H9 (cell line): ENCODE results near the gene SULF2. TPM values are rescaled to one million over a fixed set of nuclear protein-coding genes. Genes with fewer than 3 reads are reported as not detected.

ENCODE experiments used
- DNase-seq: peaks from one replicate; pipeline ENCODE4 v3.0.0-alpha.2; 2017
- H2AFZ ChIP-seq: one replicate; pipeline ENCODE4 v1.6.1; 2013; ENCODE audit warnings: mild to moderate bottlenecking, low read length, control low read depth, moderate library complexity
- H2AK5ac ChIP-seq: 2 replicates; pipeline ENCODE4 v1.6.1; 2013; ENCODE audit warnings: low read length, control low read depth, mixed read lengths; ENCODE audit not compliant: insufficient read length
- H2BK120ac ChIP-seq: one replicate; pipeline ENCODE4 v1.6.1; 2013; ENCODE audit warnings: low read depth, mild to moderate bottlenecking, low read length, control low read depth, inconsistent platforms; ENCODE audit not compliant: poor library complexity, severe bottlenecking
- H2BK12ac ChIP-seq: 2 replicates; pipeline ENCODE4 v1.6.1; 2013; ENCODE audit warnings: low read length, control low read depth, mixed read lengths, low read depth; ENCODE audit not compliant: insufficient read length
- H2BK15ac ChIP-seq: 2 replicates; pipeline ENCODE4 v1.6.1; 2013; ENCODE audit warnings: low read depth, low read length, control low read depth
- H2BK20ac ChIP-seq: one replicate; pipeline ENCODE4 v1.6.1; 2013; ENCODE audit warnings: low read depth, mild to moderate bottlenecking, low read length, control low read depth, inconsistent platforms; ENCODE audit not compliant: poor library complexity, severe bottlenecking
- H2BK5ac ChIP-seq: 2 replicates; pipeline ENCODE4 v1.6.1; 2013; ENCODE audit warnings: low read length, control low read depth, mixed read lengths; ENCODE audit not compliant: insufficient read length
- H3K14ac ChIP-seq: 2 replicates; pipeline ENCODE4 v1.6.1; 2013; ENCODE audit warnings: low read length, control low read depth; ENCODE audit not compliant: insufficient read depth
- H3K18ac ChIP-seq: 2 replicates; pipeline ENCODE4 v1.6.1; 2013; ENCODE audit warnings: low read depth, mild to moderate bottlenecking, mixed read lengths, low read length, control low read depth; ENCODE audit not compliant: insufficient read length
- H3K23ac ChIP-seq: 2 replicates; pipeline ENCODE4 v1.6.1; 2013; ENCODE audit warnings: low read length, control low read depth, mixed read lengths, low read depth; ENCODE audit not compliant: insufficient read length
- H3K23me2 ChIP-seq: 2 replicates; pipeline ENCODE4 v1.6.1; 2013; ENCODE audit warnings: low read depth, mild to moderate bottlenecking, mixed read lengths, low read length, control low read depth; ENCODE audit not compliant: insufficient read length, poor library complexity, severe bottlenecking
- H3K27ac ChIP-seq: 2 replicates; pipeline ENCODE4 v1.5.1; 2013; ENCODE audit warnings: low read length, control low read depth, mixed read lengths, low read depth; ENCODE audit not compliant: insufficient read length
- H3K27me3 ChIP-seq: 2 replicates; pipeline ENCODE4 v1.6.1; 2013; ENCODE audit warnings: low read length, control low read depth, inconsistent platforms; ENCODE audit not compliant: insufficient read depth
- H3K4ac ChIP-seq: 2 replicates; pipeline ENCODE4 v1.6.1; 2013; ENCODE audit warnings: low read depth, mild to moderate bottlenecking, control low read depth, inconsistent platforms, low read length, moderate library complexity
- H3K4me1 ChIP-seq: 2 replicates; pipeline ENCODE4 v1.6.1; 2013; ENCODE audit warnings: low read length, control low read depth, inconsistent platforms; ENCODE audit not compliant: insufficient read depth
- H3K4me2 ChIP-seq: 2 replicates; pipeline ENCODE4 v1.6.1; 2013; ENCODE audit warnings: low read length, control low read depth, mixed read lengths; ENCODE audit not compliant: insufficient read length, insufficient read depth
- H3K56ac ChIP-seq: 2 replicates; pipeline ENCODE4 v1.6.1; 2013; ENCODE audit warnings: low read depth, mild to moderate bottlenecking, mixed read lengths, low read length, control low read depth; ENCODE audit not compliant: insufficient read length
- H3K79me1 ChIP-seq: 2 replicates; pipeline ENCODE4 v1.6.1; 2013; ENCODE audit warnings: low read depth, mild to moderate bottlenecking, moderate library complexity, low read length, control low read depth, inconsistent platforms; ENCODE audit not compliant: insufficient read depth, poor library complexity, severe bottlenecking
- H3K79me2 ChIP-seq: 2 replicates; pipeline ENCODE4 v1.6.1; 2013; ENCODE audit warnings: low read length, control low read depth, inconsistent platforms; ENCODE audit not compliant: insufficient read depth
- H3K9ac ChIP-seq: 2 replicates; pipeline ENCODE4 v1.6.1; 2013; ENCODE audit warnings: low read length, control low read depth, mixed read lengths; ENCODE audit not compliant: insufficient read length; ENCODE audit errors: extremely low read depth
- H3K9me3 ChIP-seq: one replicate; pipeline ENCODE4 v1.6.1; 2013; ENCODE audit warnings: low read depth, low read length, inconsistent platforms; ENCODE audit not compliant: control insufficient read depth
- H3T11ph ChIP-seq: one replicate; pipeline ENCODE4 v1.6.1; 2013; ENCODE audit warnings: mild to moderate bottlenecking, low read length, control low read depth, inconsistent platforms
- H4K20me1 ChIP-seq: one replicate; pipeline ENCODE4 v1.6.1; 2013; ENCODE audit not compliant: control insufficient read depth, insufficient read length, insufficient read depth
- H4K5ac ChIP-seq: 2 replicates; pipeline ENCODE4 v1.6.1; 2013; ENCODE audit warnings: low read depth, mild to moderate bottlenecking, mixed read lengths, low read length, control low read depth; ENCODE audit not compliant: insufficient read length
- H4K8ac ChIP-seq: replicated peaks from 2 replicates; pipeline ENCODE4 v1.6.1; 2013; ENCODE audit warnings: low read length, control low read depth, mixed read lengths, low read depth; ENCODE audit not compliant: insufficient read length
- H4K91ac ChIP-seq: 2 replicates; pipeline ENCODE4 v1.6.1; 2013; ENCODE audit warnings: low read depth, mild to moderate bottlenecking, moderate library complexity, mixed read lengths, low read length, control low read depth; ENCODE audit not compliant: insufficient read length
- H3K27ac Mint-ChIP-seq, 3 experiments: 2 replicates in 2 of 3; 3 replicates in 1 of 3; pipeline ENCODE4 v1.8.0; 2020 to 2021; ENCODE audit warnings: mixed read lengths in 3 of 3, mild to moderate bottlenecking in 1 of 3, moderate library complexity in 1 of 3
- H3K27me3 Mint-ChIP-seq: 2 replicates; pipeline ENCODE4 v1.8.0; 2021; ENCODE audit warnings: low read depth, mild to moderate bottlenecking, moderate library complexity, mixed read lengths
- H3K36me3 Mint-ChIP-seq, 3 experiments: 2 replicates in 2 of 3; 3 replicates in 1 of 3; pipeline ENCODE4 v1.8.0; 2020 to 2021; ENCODE audit warnings: low read depth in 3 of 3, mixed read lengths in 3 of 3; ENCODE audit not compliant: insufficient read depth in 1 of 3
- H3K4me1 Mint-ChIP-seq, 2 experiments: 2 replicates each; pipeline ENCODE4 v1.8.0; 2020; ENCODE audit warnings: mixed read lengths in 2 of 2
- H3K4me3 Mint-ChIP-seq, 2 experiments: 2 replicates in 1 of 2; 3 replicates in 1 of 2; pipeline ENCODE4 v1.8.0; 2020 to 2021; ENCODE audit warnings: mild to moderate bottlenecking in 2 of 2, mixed read lengths in 2 of 2, moderate library complexity in 1 of 2
- H3K9me3 Mint-ChIP-seq, 2 experiments: 2 replicates in 1 of 2; 3 replicates in 1 of 2; pipeline ENCODE4 v1.8.0; 2020; ENCODE audit warnings: mild to moderate bottlenecking in 2 of 2, mixed read lengths in 2 of 2, moderate library complexity in 1 of 2
- WGBS: extraction: QIAGEN DNeasy Blood & Tissue Kit; methylation state at CpG from one replicate; pipeline ENCODE4 v1.1.7; 2013; ENCODE audit warnings: missing lambda C conversion rate, low lambda C conversion rate, mixed read lengths; ENCODE audit not compliant: insufficient read length; ENCODE audit errors: extremely low coverage; 5-methylcytosine and 5-hydroxymethylcytosine counted together
- total RNA-seq: library from RNA; stranded (reverse); gene quantifications from 2 replicates; pipeline ENCODE4 v1.2.1, GENCODE V29; 2021
- TF ChIP-seq, protein P1 (sequence below): fragments of 200-600 bp; sonication (generic); conservative IDR thresholded peaks from 3 replicates; pipeline ENCODE4 v1.8.0; 2021; ENCODE audit warnings: antibody characterized with exemption, mild to moderate bottlenecking

Gene SULF2
- total RNA-seq, 1 experiment from 2014 or later: 31.2 TPM

DNA sequence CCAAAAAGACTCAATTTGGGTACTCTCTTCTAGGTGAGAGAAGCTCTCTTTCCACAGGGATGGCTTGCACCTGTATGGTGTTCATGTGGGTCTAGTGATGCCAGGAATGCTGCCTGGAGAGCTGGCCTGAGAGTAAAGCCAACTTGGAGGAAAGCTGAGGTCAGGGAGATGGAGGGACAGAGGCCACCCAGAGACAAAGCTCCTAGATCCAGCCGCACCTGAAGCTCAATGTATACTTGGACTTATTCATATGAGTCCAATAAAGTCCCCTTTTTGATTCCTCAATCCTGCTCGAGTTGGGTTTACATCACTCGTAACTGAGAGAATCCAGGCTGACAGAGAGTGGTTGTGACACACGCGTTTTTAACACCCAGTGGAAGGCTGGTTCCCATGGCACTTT lies 33.8 kb downstream of the SULF2 start:
- TF ChIP-seq, protein P1, sequence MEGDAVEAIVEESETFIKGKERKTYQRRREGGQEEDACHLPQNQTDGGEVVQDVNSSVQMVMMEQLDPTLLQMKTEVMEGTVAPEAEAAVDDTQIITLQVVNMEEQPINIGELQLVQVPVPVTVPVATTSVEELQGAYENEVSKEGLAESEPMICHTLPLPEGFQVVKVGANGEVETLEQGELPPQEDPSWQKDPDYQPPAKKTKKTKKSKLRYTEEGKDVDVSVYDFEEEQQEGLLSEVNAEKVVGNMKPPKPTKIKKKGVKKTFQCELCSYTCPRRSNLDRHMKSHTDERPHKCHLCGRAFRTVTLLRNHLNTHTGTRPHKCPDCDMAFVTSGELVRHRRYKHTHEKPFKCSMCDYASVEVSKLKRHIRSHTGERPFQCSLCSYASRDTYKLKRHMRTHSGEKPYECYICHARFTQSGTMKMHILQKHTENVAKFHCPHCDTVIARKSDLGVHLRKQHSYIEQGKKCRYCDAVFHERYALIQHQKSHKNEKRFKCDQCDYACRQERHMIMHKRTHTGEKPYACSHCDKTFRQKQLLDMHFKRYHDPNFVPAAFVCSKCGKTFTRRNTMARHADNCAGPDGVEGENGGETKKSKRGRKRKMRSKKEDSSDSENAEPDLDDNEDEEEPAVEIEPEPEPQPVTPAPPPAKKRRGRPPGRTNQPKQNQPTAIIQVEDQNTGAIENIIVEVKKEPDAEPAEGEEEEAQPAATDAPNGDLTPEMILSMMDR: no peak
- no peaks in the 10 kb centered on the region for H3K4me1 ChIP-seq
- H3K4ac ChIP-seq: no peak overlapping the region
- no peak overlapping the region for H4K91ac ChIP-seq
- peaks cover 8 to 12% of the 10 kb centered on the region in 2 experiments for H3K4me1 Mint-ChIP-seq
- no peak overlapping the region for H3K14ac ChIP-seq
- no peak overlapping the region for H2AK5ac ChIP-seq
- H3K56ac ChIP-seq: no peak overlapping the region
- H3K27ac ChIP-seq: no peak overlapping the region
- no peaks in the 10 kb centered on the region for H3K27me3 Mint-ChIP-seq
- H3K9ac ChIP-seq: no peak overlapping the region
- H3K9me3 Mint-ChIP-seq: no peaks in the 10 kb centered on the region
- H3K4me2 ChIP-seq: no peak overlapping the region
- no peak overlapping the region for H2AFZ ChIP-seq
- DNase-seq: no peak
- H3K23ac ChIP-seq: no peak overlapping the region
- no peak overlapping the region for H2BK12ac ChIP-seq
- H3K4me3 Mint-ChIP-seq: no peak overlapping the region
- no peaks in the 10 kb centered on the region for H3K79me2 ChIP-seq
- no peak overlapping the region for H4K5ac ChIP-seq
- no peak overlapping the region for H3K18ac ChIP-seq
- no peak overlapping the region for H3T11ph ChIP-seq
- no peak overlapping the region for H2BK5ac ChIP-seq
- H3K9me3 ChIP-seq: no peaks in the 10 kb centered on the region
- no peaks in the 10 kb centered on the region for H4K20me1 ChIP-seq
- no peak overlapping the region for H3K27ac Mint-ChIP-seq
- WGBS: no CpG with 5 or more reads among the region's 5 CpGs
- H3K27me3 ChIP-seq: no peaks in the 10 kb centered on the region
- H4K8ac ChIP-seq: no peak overlapping the region
- no peaks in the 10 kb centered on the region for H3K23me2 ChIP-seq
- H3K79me1 ChIP-seq: no peaks in the 10 kb centered on the region
- 0 out of 7 replicates have a peak, but pooled peaks cover 0 to 3% (median 0%) of the 10 kb centered on the region in 3 experiments for H3K36me3 Mint-ChIP-seq
- no peak overlapping the region for H2BK20ac ChIP-seq
- no peak overlapping the region for H2BK120ac ChIP-seq
- no peak overlapping the region for H2BK15ac ChIP-seq
